Measurements from ENCODE around the gene GNB3.

Gene GNB3

DNA sequence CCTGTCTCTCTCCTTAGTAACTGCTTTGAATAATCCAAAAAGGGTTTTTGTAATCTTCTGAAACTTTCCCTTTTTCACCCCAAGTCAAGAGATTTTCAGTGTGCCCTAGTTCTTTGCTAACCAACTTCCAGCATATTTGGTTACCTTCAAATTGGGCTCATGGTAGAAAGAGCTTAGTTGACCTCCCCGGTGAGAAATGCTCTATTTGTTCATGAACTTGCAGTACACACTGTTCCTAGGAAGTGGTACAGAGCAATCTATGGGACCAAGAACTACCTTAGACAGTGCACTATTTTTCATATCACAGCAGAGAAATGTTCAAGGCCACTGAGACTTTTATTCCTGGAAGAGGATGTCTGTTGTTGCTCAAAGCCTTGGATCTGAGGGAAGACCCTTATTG, 12.9 kb downstream of the GNB3 start:
- Mint-ChIP-seq H3K36me3 (ENCODE audit: low read depth) (peaks cover 35% of the 10 kb centered on the region), H3K27ac (peak overlapping the region; percentile 75 to 97 (median 96)), H3K27me3 (ENCODE audit: low read depth) (no peaks in the 10 kb centered on the region), H3K4me1 (peaks cover 33% of the 10 kb centered on the region), H3K4me3 (peak overlapping the region; percentile 87 to 91 (median 91)), H3K9me3 (no peaks in the 10 kb centered on the region)
- TF ChIP-seq, protein P1, sequence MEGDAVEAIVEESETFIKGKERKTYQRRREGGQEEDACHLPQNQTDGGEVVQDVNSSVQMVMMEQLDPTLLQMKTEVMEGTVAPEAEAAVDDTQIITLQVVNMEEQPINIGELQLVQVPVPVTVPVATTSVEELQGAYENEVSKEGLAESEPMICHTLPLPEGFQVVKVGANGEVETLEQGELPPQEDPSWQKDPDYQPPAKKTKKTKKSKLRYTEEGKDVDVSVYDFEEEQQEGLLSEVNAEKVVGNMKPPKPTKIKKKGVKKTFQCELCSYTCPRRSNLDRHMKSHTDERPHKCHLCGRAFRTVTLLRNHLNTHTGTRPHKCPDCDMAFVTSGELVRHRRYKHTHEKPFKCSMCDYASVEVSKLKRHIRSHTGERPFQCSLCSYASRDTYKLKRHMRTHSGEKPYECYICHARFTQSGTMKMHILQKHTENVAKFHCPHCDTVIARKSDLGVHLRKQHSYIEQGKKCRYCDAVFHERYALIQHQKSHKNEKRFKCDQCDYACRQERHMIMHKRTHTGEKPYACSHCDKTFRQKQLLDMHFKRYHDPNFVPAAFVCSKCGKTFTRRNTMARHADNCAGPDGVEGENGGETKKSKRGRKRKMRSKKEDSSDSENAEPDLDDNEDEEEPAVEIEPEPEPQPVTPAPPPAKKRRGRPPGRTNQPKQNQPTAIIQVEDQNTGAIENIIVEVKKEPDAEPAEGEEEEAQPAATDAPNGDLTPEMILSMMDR (IDR thresholded peaks at IDR 0.05; ENCODE audit: unreplicated experiment in 3 of 3) = no peak

DNA sequence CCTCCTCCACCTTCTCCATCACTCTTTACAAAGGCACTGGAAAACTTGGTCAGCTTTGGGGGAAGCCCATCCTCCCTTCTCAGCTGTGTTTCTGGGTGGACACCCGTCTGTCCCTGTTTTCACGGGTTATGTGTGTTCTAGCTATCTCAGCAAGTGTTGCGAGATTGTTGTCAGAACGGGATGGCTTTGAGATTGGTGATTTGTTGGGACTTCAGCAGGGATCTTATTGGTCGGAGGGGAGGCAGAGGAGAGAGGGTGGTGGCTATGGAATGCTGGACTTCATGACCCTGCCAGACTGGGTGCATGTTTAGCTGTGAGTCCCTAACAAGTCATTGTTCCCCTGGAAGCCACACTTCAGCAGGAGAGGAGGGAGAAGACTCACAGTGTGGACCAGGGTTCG, 13.3 kb downstream of the GNB3 start:
- Mint-ChIP-seq H3K36me3 (ENCODE audit: low read depth) (peaks cover 39% of the 10 kb centered on the region), H3K9me3 (no peaks in the 10 kb centered on the region), H3K27ac (peak overlapping the region; percentile 75 to 97 (median 96)), H3K27me3 (ENCODE audit: low read depth) (no peaks in the 10 kb centered on the region), H3K4me3 (peak overlapping the region; percentile 87 to 91 (median 91)), H3K4me1 (peaks cover 33% of the 10 kb centered on the region)
- TF ChIP-seq, protein P1 (IDR thresholded peaks at IDR 0.05; ENCODE audit: unreplicated experiment in 3 of 3) = no peak

DNA sequence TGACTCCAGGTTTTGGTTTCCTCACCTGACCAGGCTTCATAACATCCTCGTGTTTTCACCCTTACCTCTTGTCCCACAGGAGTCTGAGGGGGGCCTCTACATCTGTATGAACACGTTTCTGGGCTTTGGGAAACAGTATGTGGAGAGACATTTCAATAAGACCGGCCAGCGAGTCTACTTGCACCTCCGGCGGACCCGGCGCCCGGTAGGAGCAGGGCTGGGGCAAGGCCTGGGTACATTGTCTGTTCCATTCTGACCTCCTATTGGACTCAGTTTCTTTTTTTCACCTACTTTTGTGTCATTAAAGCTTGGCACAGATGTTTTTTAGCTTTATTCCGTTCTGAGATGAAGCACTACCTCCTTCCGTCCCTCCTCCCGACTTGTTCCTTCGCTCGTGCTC, 14.6 kb downstream of the GNB3 start:
- Mint-ChIP-seq H3K9me3 (no peaks in the 10 kb centered on the region), H3K36me3 (ENCODE audit: low read depth) (peaks cover 45% of the 10 kb centered on the region), H3K4me3 (peak overlapping the region in 1 of 3 experiments; percentile 26), H3K27ac (no peak overlapping the region), H3K4me1 (peaks cover 21% of the 10 kb centered on the region), H3K27me3 (ENCODE audit: low read depth) (peaks cover 3% of the 10 kb centered on the region)
- TF ChIP-seq, protein P1 (IDR thresholded peaks at IDR 0.05; ENCODE audit: unreplicated experiment in 3 of 3) = no peak

DNA sequence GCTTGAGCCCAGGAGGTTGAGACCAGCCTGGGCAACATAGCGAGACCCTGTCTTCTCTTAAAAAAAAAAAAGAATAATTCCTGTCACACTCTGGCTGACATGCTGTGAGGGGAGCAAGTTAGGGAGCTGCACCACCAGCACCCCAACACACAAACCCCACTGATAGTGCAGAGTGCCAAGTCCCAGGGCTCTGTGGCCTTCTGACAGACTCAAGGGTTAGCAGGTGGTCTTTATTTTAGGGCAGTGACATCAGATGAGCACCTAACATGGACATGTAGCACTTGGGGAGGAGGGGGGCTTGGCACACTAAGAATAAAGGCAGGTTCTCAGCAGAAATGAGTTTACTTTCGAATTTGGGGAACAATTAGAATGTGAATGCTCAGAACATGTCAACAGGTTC, 18.1 kb downstream of the GNB3 start:
- H3K27me3 Mint-ChIP-seq (ENCODE audit: low read depth) = peaks cover 3% of the 10 kb centered on the region
- H3K27ac Mint-ChIP-seq = no peak overlapping the region
- H3K36me3 Mint-ChIP-seq (ENCODE audit: low read depth) = peaks cover 65% of the 10 kb centered on the region
- peaks cover 4% of the 10 kb centered on the region for H3K4me1 Mint-ChIP-seq
- no peaks in the 10 kb centered on the region for H3K9me3 Mint-ChIP-seq
- TF ChIP-seq, protein P1 (IDR thresholded peaks at IDR 0.05; ENCODE audit: unreplicated experiment in 3 of 3) = no peak
- no peak overlapping the region for H3K4me3 Mint-ChIP-seq

DNA sequence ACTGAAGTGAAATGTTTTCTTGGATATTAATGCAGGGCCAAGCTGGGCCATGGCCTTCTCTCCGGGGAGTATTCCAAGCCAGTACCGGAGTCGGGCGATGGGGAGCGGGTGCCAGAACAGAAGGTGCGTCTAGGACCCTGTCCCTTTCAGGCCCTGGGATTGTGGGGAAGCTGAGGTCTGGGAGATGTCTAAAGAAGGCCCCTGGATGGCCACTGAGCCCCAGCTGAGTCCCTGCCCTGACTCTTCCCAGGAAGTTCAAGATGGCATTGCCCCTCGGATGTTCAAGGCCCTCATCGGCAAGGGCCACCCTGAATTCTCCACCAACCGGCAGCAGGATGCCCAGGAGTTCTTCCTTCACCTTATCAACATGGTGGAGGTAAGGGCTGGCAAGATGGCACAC, 19.4 kb downstream of the GNB3 start:
- Mint-ChIP-seq H3K9me3 (no peaks in the 10 kb centered on the region), H3K4me3 (no peak overlapping the region), H3K27me3 (ENCODE audit: low read depth) (peaks cover 3% of the 10 kb centered on the region), H3K4me1 (no peaks in the 10 kb centered on the region), H3K27ac (no peak overlapping the region), H3K36me3 (ENCODE audit: low read depth) (peaks cover 70% of the 10 kb centered on the region)
- TF ChIP-seq, protein P1 (IDR thresholded peaks at IDR 0.05; ENCODE audit: unreplicated experiment in 3 of 3) = no peak

DNA sequence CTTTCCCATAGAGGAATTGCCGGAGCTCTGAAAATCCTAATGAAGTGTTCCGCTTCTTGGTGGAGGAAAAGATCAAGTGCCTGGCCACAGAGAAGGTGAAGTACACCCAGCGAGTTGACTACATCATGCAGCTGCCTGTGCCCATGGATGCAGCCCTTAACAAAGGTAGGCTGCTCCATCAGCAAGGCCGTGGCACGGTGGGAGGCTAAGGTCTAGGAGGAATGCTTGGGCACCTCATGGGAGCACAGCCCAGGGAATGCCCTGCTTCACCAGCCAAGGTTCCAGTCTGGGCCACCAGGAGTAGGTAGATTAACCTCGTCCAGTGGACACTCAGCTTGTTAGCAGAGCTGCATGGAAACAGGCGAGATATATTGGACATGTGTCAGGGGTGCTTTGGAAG, 20.2 kb downstream of the GNB3 start:
- H3K4me3 Mint-ChIP-seq = no peak overlapping the region
- TF ChIP-seq, protein P1 (IDR thresholded peaks at IDR 0.05; ENCODE audit: unreplicated experiment in 3 of 3) = no peak
- H3K27ac Mint-ChIP-seq = no peak overlapping the region
- H3K9me3 Mint-ChIP-seq = no peaks in the 10 kb centered on the region
- H3K4me1 Mint-ChIP-seq = no peaks in the 10 kb centered on the region
- peaks cover 3% of the 10 kb centered on the region for H3K27me3 Mint-ChIP-seq (ENCODE audit: low read depth)
- peaks cover 74% of the 10 kb centered on the region for H3K36me3 Mint-ChIP-seq (ENCODE audit: low read depth)
